HG03060 (cell line): Measurements from ENCODE around the gene PPP1R14D.

ENCODE experiments used
- ATAC-seq: cut with Tn5 transposase; IDR thresholded peaks from one replicate; pipeline ENCODE4 v1.9.1; 2021; ENCODE audit warnings: low read depth, moderate number of reproducible peaks; ENCODE audit not compliant: unreplicated experiment

Gene PPP1R14D

GRCh38 chr15:40853241-40853890 is 24.9 kb upstream of the PPP1R14D start:
- no peak for ATAC-seq

- ATAC-seq, result no peak
Observed at GRCh38 chr15:40852529-40852928, 24.0 kb upstream of the PPP1R14D start.

- ATAC-seq, result no peak
Observed at GRCh38 chr15:40850576-40851112, 22.1 kb upstream of the PPP1R14D start.

- ATAC-seq, result no peak
Observed at GRCh38 chr15:40847223-40847961, 18.9 kb upstream of the PPP1R14D start.

GRCh38 chr15:40846841-40847222 is 18.3 kb upstream of the PPP1R14D start:
- no peak for ATAC-seq

GRCh38 chr15:40845511-40846284 is 17.2 kb upstream of the PPP1R14D start:
- ATAC-seq, result no peak

GRCh38 chr15:40845036-40845435 is 16.5 kb upstream of the PPP1R14D start:
- ATAC-seq, result no peak

GRCh38 chr15:40844696-40845030 is 16.2 kb upstream of the PPP1R14D start:
- no peak for ATAC-seq

- no peak for ATAC-seq
Observed at GRCh38 chr15:40843885-40844695, 15.6 kb upstream of the PPP1R14D start, which contains the start of gene SPINT1. Gene SPINT1 (plus strand): TSS chr15:40844048. CDS start chr15:40844555, 507 bp downstream.

- ATAC-seq, result no peak
Observed at GRCh38 chr15:40843261-40843884, 14.9 kb upstream of the PPP1R14D start.

GRCh38 chr15:40841741-40842140 is 13.2 kb upstream of the PPP1R14D start:
- no peak for ATAC-seq

- no peak for ATAC-seq
Observed at GRCh38 chr15:40838756-40839155, 10.2 kb upstream of the PPP1R14D start.

- no peak for ATAC-seq
Observed at GRCh38 chr15:40836020-40836419, 7.5 kb upstream of the PPP1R14D start.

- no peak for ATAC-seq
Observed at GRCh38 chr15:40832903-40833302, 4.4 kb upstream of the PPP1R14D start.

- no peak for ATAC-seq
Observed at GRCh38 chr15:40831861-40832260, 3.4 kb upstream of the PPP1R14D start.

- ATAC-seq, result no peak
Observed at GRCh38 chr15:40830884-40831283, 2.4 kb upstream of the PPP1R14D start.

- ATAC-seq, result no peak
Observed at GRCh38 chr15:40829115-40829514, 607 bp upstream of the PPP1R14D start.

- no peak for ATAC-seq
Observed at GRCh38 chr15:40826423-40827075, 2.0 kb downstream of the PPP1R14D start.

GRCh38 chr15:40825661-40826422 is 2.7 kb downstream of the PPP1R14D start:
- ATAC-seq, result no peak
